Measurements from ENCODE around the gene TSPAN7. TPM values are rescaled to one million over a fixed set of nuclear protein-coding genes. Genes with fewer than 3 reads are reported as not detected.

Gene TSPAN7
- total and polyA plus RNA-seq, 2 of the 8 experiments (the other 6 are each of a cell fraction or from before 2014, with no cell fraction given) = 32.1 to 37.7 TPM

- H3K4me1 ChIP-seq (replicated peaks in 1 of 4; ENCODE audit: control insufficient read depth in 3 of 4, insufficient read depth in 4 of 4, low read length in 3 of 4) = no peaks in the 10 kb centered on the region
- no peak overlapping the region for H2BK5ac ChIP-seq (ENCODE audit: low read depth, low read length)
- no peak overlapping the region for H3K4ac ChIP-seq (replicated peaks; ENCODE audit: insufficient read length, low read depth, low read length)
- no peak overlapping the region for H3K27ac ChIP-seq (ENCODE audit: low read depth, low read length)
- H3K79me2 ChIP-seq (ENCODE audit: control insufficient read depth in 1 of 2, insufficient read depth in 2 of 2, low read length in 2 of 2) = no peaks in the 10 kb centered on the region
- 96% methylated on average over 3 of the region's 3 CpGs; no CpG with 5 or more reads in 1 of the 2 experiments for WGBS, 2 experiments (ENCODE audit: extremely low coverage in 1 of 2, insufficient coverage in 1 of 2, insufficient read length in 1 of 2, insufficient replicate concordance in 2 of 2, low coverage in 1 of 2, low lambda C conversion rate in 2 of 2, missing lambda C conversion rate in 1 of 2)
- no peaks in the 10 kb centered on the region for H3K23me2 ChIP-seq (ENCODE audit: low read depth, low read length)
- no peak overlapping the region for H3K4me2 ChIP-seq (ENCODE audit: insufficient read depth in 1 of 2, low read depth in 2 of 2, low read length in 2 of 2)
- H4K5ac ChIP-seq (ENCODE audit: insufficient read length, low read depth, low read length) = no peak overlapping the region
- H4K91ac ChIP-seq (replicated peaks; ENCODE audit: insufficient read length, low read length) = no peak overlapping the region
- no peak overlapping the region for H2AK5ac ChIP-seq (ENCODE audit: low read depth, low read length)
- no peak overlapping the region for H2BK120ac ChIP-seq (replicated peaks; ENCODE audit: low read depth, low read length)
- H3K9ac ChIP-seq (replicated peaks in 1 of 4; ENCODE audit: extremely low read depth in 1 of 4, low read depth in 3 of 4, low read length in 3 of 4) = no peak overlapping the region
- no peak overlapping the region for H4K8ac ChIP-seq (ENCODE audit: extremely low read depth, insufficient read depth, low read length)
- POLR2A ChIA-PET (ENCODE audit: partially characterized antibody) = no interaction called here
- FAIRE-seq (no peak), DNase-seq (ENCODE audit: low read depth in 1 of 2, low spot score in 2 of 2) (no peak)
- no peak for TF ChIP-seq KDM5A (IDR thresholded peaks at IDR 0.05; ENCODE audit: low read length)
- no peak for TF ChIP-seq CBX8 (IDR thresholded peaks at IDR 0.05; ENCODE audit: borderline replicate concordance, low read depth, low read length)
- TF ChIP-seq TCF12 (IDR thresholded peaks at IDR 0.05; ENCODE audit: low read depth, low read length) = no peak
- no peak for TF ChIP-seq POU5F1 (IDR thresholded peaks at IDR 0.05; ENCODE audit: low read depth, low read length)
- no peak for TF ChIP-seq RXRA (IDR thresholded peaks at IDR 0.05; ENCODE audit: insufficient read depth, low read depth, low read length)
- no peak for TF ChIP-seq SIN3A (conservative IDR thresholded peaks at IDR 0.05 in 1 of 2, IDR thresholded peaks at IDR 0.05 in 1 of 2; ENCODE audit: low read depth in 1 of 2, low read length in 2 of 2)
- no peak for TF ChIP-seq EZH2 (IDR thresholded peaks at IDR 0.05; ENCODE audit: low read depth, low read length, severe bottlenecking)
- no peak for TF ChIP-seq POLR2A (IDR thresholded peaks at IDR 0.05; ENCODE audit: control extremely low read depth in 1 of 2, low read depth in 2 of 2, low read length in 2 of 2)
- TF ChIP-seq GABPA (IDR thresholded peaks at IDR 0.05; ENCODE audit: borderline replicate concordance, insufficient read depth, low read length) = no peak
- TF ChIP-seq CBX5 (IDR thresholded peaks at IDR 0.05; ENCODE audit: low read depth, low read length) = no peak
- no peak for TF ChIP-seq HDAC6 (IDR thresholded peaks at IDR 0.05; ENCODE audit: low read depth, low read length)
- H3K9me3 ChIP-seq (ENCODE audit: insufficient read depth in 2 of 2, low read depth in 1 of 2, low read length in 1 of 2) = no peaks in the 10 kb centered on the region
- H3K27me3 ChIP-seq (replicated peaks in 1 of 4; ENCODE audit: control insufficient read depth in 3 of 4, extremely low read depth in 1 of 4, insufficient read depth in 3 of 4, low read length in 3 of 4) = no peaks in the 10 kb centered on the region
- H2BK15ac ChIP-seq (ENCODE audit: low read length) = no peak overlapping the region
- no peak overlapping the region for H2AFZ ChIP-seq (ENCODE audit: low read length)
- no peaks in the 10 kb centered on the region for H3K79me1 ChIP-seq (ENCODE audit: low read depth, low read length)
- H2BK12ac ChIP-seq (ENCODE audit: low read depth, low read length) = no peak overlapping the region
- no peak overlapping the region for H3K56ac ChIP-seq (replicated peaks; ENCODE audit: insufficient read length, low read depth, low read length)
- H3K4me3 ChIP-seq (ENCODE audit: extremely low read depth in 1 of 4, insufficient read depth in 2 of 4, low read depth in 3 of 4, low read length in 4 of 4) = no peak overlapping the region
- no peak overlapping the region for H3K14ac ChIP-seq (ENCODE audit: insufficient read length)
- no peak overlapping the region for H3K23ac ChIP-seq (ENCODE audit: insufficient read length)
- no peak overlapping the region for H2BK20ac ChIP-seq (ENCODE audit: low read length)
- no peaks in the 10 kb centered on the region for H3K36me3 ChIP-seq (ENCODE audit: control insufficient read depth in 2 of 4, insufficient read depth in 4 of 4, low read length in 3 of 4)
- H4K20me1 ChIP-seq (replicated peaks in 1 of 2; ENCODE audit: control insufficient read depth in 1 of 2, insufficient read depth in 2 of 2, low read length in 2 of 2) = no peaks in the 10 kb centered on the region
- H3K18ac ChIP-seq (ENCODE audit: extremely low read depth, low read length) = no peak overlapping the region
- CTCF ChIA-PET (ENCODE audit: partially characterized antibody) = no interaction called here
Observed at GRCh38 chrX:38672646-38673045, 111.3 kb downstream of the TSPAN7 start.

Measured in H1 (cell line).